PC-3 (cell line): Measurements from ENCODE around the gene ISLR2. TPM values are rescaled to one million over a fixed set of nuclear protein-coding genes. Genes with fewer than 3 reads are reported as not detected.

Experiments used
- ATAC-seq: fragments of 200-7000 bp; cut with Tn5 transposase; 2 replicates; pipeline ENCODE4 v1.9.1; 2020; ENCODE audit warnings: mild to moderate bottlenecking, moderate library complexity
- BruUV-seq: library from RNA; stranded (reverse); fragments of 400-500 nt; replicated peaks from 2 replicates; lab custom pipeline; 2021; lab: Mats Ljungman, UMichigan
- CTCF ChIA-PET: fragments of 300-600 bp; sonication (Branson Sonifier 250); formaldehyde crosslinking; loops from one replicate; lab custom pipeline; 2022; ENCODE audit warnings: antibody characterized with exemption; lab: Charles Lee
- POLR2A ChIA-PET: fragments of 300-600 bp; sonication (Branson Sonifier 250); formaldehyde crosslinking; loops from one replicate; lab custom pipeline; 2022; ENCODE audit warnings: antibody characterized with exemption; ENCODE audit not compliant: unreplicated experiment; lab: Charles Lee
- DNase-seq: peaks from one replicate; pipeline ENCODE4 v3.0.0-alpha.2; 2015
- H2AFZ ChIP-seq: fragments of 300-600 bp; sonication (generic); 2 replicates; pipeline ENCODE4 v1.6.0; 2016; ENCODE audit warnings: antibody characterized with exemption, low read length
- H3F3A ChIP-seq: fragments of 300-600 bp; sonication (generic); one replicate; pipeline ENCODE4 v1.6.0; 2017; ENCODE audit warnings: antibody characterized with exemption, low read length, control low read depth, mild to moderate bottlenecking; ENCODE audit not compliant: unreplicated experiment
- H3K27ac ChIP-seq: fragments of 300-600 bp; sonication (generic); 2 replicates; pipeline ENCODE4 v1.5.1; 2016; ENCODE audit warnings: mild to moderate bottlenecking, low read length
- H3K27me3 ChIP-seq: fragments of 300-600 bp; sonication (generic); 2 replicates; pipeline ENCODE4 v1.6.1; 2016; ENCODE audit warnings: low read length, mixed read lengths
- H3K36me3 ChIP-seq: fragments of 300-600 bp; sonication (generic); 2 replicates; pipeline ENCODE4 v1.6.1; 2016; ENCODE audit warnings: low read depth, mixed run types, low read length, mixed read lengths
- H3K4me1 ChIP-seq: fragments of 300-600 bp; sonication (generic); 2 replicates; pipeline ENCODE4 v1.5.1; 2016; ENCODE audit warnings: low read length; ENCODE audit not compliant: insufficient read depth
- H3K4me2 ChIP-seq: fragments of 300-600 bp; sonication (generic); 2 replicates; pipeline ENCODE4 v1.6.0; 2016; ENCODE audit warnings: low read length
- H3K4me3 ChIP-seq: fragments of 300-600 bp; sonication (generic); 2 replicates; pipeline ENCODE4 v1.5.1; 2016; ENCODE audit warnings: mild to moderate bottlenecking, low read length, mixed read lengths
- H3K79me2 ChIP-seq: fragments of 300-600 bp; sonication (generic); 2 replicates; pipeline ENCODE4 v1.6.1; 2017; ENCODE audit warnings: low read length, mixed read lengths
- H3K9ac ChIP-seq: fragments of 300-600 bp; sonication (generic); 2 replicates; pipeline ENCODE4 v1.6.0; 2016; ENCODE audit warnings: mild to moderate bottlenecking, low read length
- H3K9me2 ChIP-seq: fragments of 300-600 bp; sonication (generic); replicated peaks from 2 replicates; pipeline ENCODE4 v1.6.1; 2016; ENCODE audit warnings: mixed run types, low read length, mixed read lengths
- H3K9me3 ChIP-seq: fragments of 300-600 bp; sonication (generic); 2 replicates; pipeline ENCODE4 v1.6.1; 2016; ENCODE audit warnings: low read length, mixed read lengths
- H4K20me1 ChIP-seq: fragments of 300-600 bp; sonication (generic); 2 replicates; pipeline ENCODE4 v1.6.1; 2016; ENCODE audit warnings: low read length, mixed read lengths
- CTCF ChIP-seq: fragments of 300-600 bp; sonication (generic); conservative IDR thresholded peaks from 2 replicates; pipeline ENCODE4 v1.5.1; 2017; ENCODE audit warnings: antibody characterized with exemption, low read depth, mild to moderate bottlenecking, low read length
- EZH2 ChIP-seq: fragments of 300-600 bp; sonication (generic); IDR thresholded peaks from one replicate; pipeline ENCODE4 v1.6.1; 2017; ENCODE audit warnings: antibody characterized with exemption, mild to moderate bottlenecking, low read length; ENCODE audit not compliant: unreplicated experiment
- EZH2phosphoT487 ChIP-seq: fragments of 300-600 bp; sonication (generic); IDR thresholded peaks from 2 replicates; pipeline ENCODE4 v1.6.1; 2018; ENCODE audit warnings: mild to moderate bottlenecking, antibody characterized with exemption, low read length, borderline replicate concordance
- intact Hi-C: fragments of 100-400 bp; cut with micrococcal nuclease; formaldehyde crosslinking; loops from 2 replicates; pipeline ENCODE4 v1.9.0; 2023
- total RNA-seq: library from RNA; depleted of rRNA; stranded (reverse); fragments of >200 nt; gene quantifications from 2 replicates; pipeline ENCODE4 v1.2.3, GENCODE V29; 2014

ISLR2 gene
- total RNA-seq, 1 experiment from 2014 or later: 0.22 TPM

DNA sequence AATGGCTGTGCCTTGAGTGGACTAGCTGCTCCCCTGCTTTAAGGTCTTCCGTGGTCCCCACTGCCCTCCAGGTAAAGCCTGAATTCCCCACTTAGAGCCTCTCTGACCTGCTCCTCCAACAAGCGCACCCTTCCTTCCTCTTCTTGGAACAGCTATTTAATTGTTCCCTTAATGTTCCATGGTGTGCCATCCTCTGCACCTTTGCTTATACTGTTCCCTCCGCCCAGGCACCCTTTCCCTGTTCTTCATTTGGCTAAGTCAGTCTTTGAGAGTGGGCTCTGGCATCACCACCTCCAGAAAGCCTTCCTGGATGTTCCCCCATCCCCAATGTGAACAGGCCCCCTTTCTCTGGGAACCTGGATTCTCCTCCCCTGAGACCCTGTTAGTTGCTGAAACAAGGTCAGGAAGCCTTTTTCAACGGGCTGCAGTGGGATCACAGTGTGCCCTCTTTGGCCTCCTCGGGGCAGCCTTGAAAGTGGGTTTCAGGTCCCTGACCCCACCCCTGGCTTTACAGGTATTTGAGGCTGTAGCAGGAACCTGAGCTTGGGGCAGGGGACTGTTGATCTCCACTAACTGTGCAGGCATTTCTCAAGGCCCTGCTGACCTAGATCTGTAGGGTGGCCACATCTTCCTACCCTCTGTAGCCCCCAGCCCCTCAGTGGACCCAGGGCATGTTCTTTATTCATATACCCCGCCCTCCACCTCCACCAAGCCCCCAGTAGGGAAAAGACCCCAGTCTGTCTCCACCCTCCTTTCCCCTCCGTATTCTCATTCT lies 48.1 kb downstream of the ISLR2 start:
- H3K9me2 ChIP-seq: no peaks in the 10 kb centered on the region
- BruUV-seq: no TSS peak
- H3K27ac ChIP-seq: peak overlapping the region; percentile 97
- TF ChIP-seq EZH2phosphoT487: no peak
- TF ChIP-seq EZH2: no peak
- TF ChIP-seq CTCF: no peak
- ATAC-seq: no peak
- peak overlapping the region; percentile 36; the same call in 1 of the 2 replicates for H3K9ac ChIP-seq
- ChIA-PET POLR2A (no interaction called here), CTCF (interaction anchor here (0.6 kb wide), 1 partner anchor 50 kb away, joined by 4 read pairs; no protein-coding TSS in a partner anchor)
- H3K36me3 ChIP-seq: no peaks in the 10 kb centered on the region
- H3K4me1 ChIP-seq: peaks cover 39% of the 10 kb centered on the region
- H3K27me3 ChIP-seq: no peaks in the 10 kb centered on the region
- H3K9me3 ChIP-seq: no peaks in the 10 kb centered on the region
- no peak overlapping the region for H2AFZ ChIP-seq
- intact Hi-C loops: no loop called here
- H3F3A ChIP-seq: no peaks in the 10 kb centered on the region
- no peaks in the 10 kb centered on the region for H3K79me2 ChIP-seq
- DNase-seq: no peak
- H3K4me2 ChIP-seq: peak overlapping the region; percentile 45
- H4K20me1 ChIP-seq: no peaks in the 10 kb centered on the region
- no peak overlapping the region for H3K4me3 ChIP-seq

- BruUV-seq: no TSS peak
- Histone ChIP-seq H3K4me2 (peak overlapping the region; percentile 68), H3K9me2 (no peaks in the 10 kb centered on the region), H3K27me3 (no peaks in the 10 kb centered on the region), H4K20me1 (no peaks in the 10 kb centered on the region), H3K9me3 (no peaks in the 10 kb centered on the region), H3K4me3 (no peak overlapping the region), H3F3A (no peaks in the 10 kb centered on the region), H3K9ac (peak overlapping the region; percentile 70), H3K27ac (peak overlapping the region; percentile 97), H2AFZ (no peak overlapping the region), H3K79me2 (no peaks in the 10 kb centered on the region), H3K36me3 (no peaks in the 10 kb centered on the region), H3K4me1 (peaks cover 39% of the 10 kb centered on the region)
- TF ChIP-seq EZH2: no peak
- peak; percentile 47; the same call in 1 of the 2 replicates for TF ChIP-seq EZH2phosphoT487
- no peak for TF ChIP-seq CTCF
- intact Hi-C loops: no loop called here
- CTCF ChIA-PET: interaction anchor here (0.6 to 1.2 kb wide), 3 partner anchors 50 to 128 kb away, joined by 4 read pairs; no protein-coding TSS in a partner anchor
- ATAC-seq (peak; percentile 95), DNase-seq (peak; percentile 91)
- POLR2A ChIA-PET: no interaction called here
These were observed 48.9 kb downstream of the ISLR2 start for GRCh38 chr15:74179101-74179841.
